HG02981 (cell line): ENCODE results near the gene CCDC74B.
"Not testable (repeated sequence)": the region's sequence is repeated elsewhere in the genome, so short reads cannot be mapped to it uniquely, and the experiment has no call there.

Experiments used
- ATAC-seq: cut with Tn5 transposase; IDR thresholded peaks from one replicate; pipeline ENCODE4 v1.9.1; 2021; ENCODE audit warnings: mild to moderate bottlenecking, moderate library complexity; ENCODE audit not compliant: unreplicated experiment

CCDC74B gene

DNA sequence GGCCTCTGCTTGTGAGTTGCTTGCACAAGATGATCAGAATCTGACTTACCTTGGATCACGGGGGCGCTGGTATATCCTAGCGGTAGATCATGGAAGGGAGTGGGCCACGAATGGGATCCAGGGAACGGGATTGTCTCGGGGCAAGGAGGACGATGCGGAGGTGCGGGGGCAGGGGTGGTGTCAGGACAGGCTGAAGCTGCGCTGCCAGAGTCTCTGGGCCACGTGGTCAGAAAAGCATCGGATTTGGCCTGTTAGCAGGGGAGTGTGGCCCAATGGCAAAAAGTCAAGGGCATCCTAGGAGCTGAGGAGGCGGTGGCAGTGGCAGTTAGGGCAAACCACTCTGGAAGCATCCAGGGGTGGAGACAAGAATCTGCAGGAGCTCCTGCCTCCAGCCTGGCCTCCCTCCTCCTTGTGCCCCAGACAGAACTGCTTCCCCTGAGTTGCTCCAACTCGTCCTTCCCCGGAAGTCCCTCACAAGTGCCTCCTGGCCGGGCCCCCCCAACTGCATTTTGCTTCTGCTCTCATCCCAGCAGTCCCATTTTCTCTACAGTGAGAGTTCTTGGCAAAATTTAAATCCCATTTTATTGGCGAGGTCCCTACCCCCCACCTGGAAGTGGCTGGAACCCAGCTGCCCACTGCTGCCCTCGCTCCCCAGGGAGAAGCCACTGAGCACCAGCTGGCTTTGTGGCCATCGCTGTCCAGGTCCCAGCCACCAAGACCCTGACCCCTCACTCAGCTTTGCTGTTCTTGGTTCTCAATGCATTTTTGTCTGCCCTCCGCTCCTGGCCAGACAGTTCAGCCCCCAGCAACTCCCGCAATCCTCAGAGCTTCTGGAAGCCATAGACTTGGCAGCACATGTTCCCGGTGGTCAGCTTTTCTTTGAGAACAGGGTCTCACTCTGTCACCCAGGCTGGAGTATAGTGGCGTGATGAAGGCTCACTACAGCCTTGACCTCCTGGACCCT, 5.6 kb upstream of the CCDC74B start:
- no peak for ATAC-seq

DNA sequence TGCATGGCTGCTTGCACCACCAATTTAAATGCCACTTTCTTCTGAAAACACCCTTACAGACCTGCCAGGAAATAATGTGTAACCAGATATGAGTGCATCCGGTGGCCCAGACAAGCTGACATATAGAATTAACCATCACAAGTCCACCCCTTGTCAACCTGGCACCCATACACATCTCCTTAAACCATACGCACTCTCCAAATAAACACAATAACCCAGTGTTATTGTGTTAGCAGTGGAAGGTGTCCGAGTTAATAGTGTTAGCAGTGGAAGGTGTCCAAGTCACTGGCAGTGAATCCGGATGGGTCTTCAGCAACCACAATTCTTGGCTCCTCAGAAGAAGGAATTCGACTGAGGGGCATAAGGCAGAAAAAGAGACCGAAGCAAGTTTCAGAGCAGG, 3.6 kb upstream of the CCDC74B start:
- not testable (repeated sequence) for ATAC-seq

DNA sequence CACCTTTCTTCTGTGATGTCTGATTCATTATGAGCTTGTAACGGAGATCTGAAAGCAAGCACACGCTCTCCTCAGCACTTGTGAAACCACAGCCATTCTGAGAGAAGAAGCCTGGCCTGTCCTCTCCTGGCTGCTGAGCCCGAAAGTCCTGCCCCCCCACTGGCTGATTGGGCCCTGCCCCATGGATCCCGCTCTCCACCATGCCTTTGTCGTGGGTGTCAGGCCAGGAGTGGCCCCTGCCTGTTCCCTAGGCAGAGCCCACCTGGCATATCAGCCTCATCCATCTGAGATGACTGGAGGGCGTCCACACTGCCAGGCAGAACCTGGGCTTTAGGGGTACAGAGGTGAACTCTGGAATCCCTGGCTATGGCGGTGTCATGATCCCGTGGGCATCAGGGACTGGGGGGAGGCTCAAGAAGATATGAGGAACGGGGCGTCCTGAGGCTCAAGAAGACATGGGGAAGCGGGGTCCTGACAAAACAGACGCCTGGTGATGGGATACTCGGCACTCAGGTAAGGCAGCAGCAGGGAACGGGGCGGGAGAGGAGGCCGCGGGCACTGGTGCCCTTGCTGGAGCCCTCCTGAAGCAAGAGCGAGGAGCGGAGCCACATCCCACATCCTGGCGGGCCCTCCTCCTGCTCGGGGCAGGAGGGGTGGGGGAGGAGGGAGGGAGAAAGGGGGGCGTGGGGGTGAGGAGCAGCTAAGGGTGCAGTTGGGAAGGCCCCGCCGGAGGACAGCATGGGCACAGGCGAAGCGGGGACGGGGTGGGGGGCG, 1.5 kb downstream of the CCDC74B start:
- ATAC-seq = not testable (repeated sequence)

DNA sequence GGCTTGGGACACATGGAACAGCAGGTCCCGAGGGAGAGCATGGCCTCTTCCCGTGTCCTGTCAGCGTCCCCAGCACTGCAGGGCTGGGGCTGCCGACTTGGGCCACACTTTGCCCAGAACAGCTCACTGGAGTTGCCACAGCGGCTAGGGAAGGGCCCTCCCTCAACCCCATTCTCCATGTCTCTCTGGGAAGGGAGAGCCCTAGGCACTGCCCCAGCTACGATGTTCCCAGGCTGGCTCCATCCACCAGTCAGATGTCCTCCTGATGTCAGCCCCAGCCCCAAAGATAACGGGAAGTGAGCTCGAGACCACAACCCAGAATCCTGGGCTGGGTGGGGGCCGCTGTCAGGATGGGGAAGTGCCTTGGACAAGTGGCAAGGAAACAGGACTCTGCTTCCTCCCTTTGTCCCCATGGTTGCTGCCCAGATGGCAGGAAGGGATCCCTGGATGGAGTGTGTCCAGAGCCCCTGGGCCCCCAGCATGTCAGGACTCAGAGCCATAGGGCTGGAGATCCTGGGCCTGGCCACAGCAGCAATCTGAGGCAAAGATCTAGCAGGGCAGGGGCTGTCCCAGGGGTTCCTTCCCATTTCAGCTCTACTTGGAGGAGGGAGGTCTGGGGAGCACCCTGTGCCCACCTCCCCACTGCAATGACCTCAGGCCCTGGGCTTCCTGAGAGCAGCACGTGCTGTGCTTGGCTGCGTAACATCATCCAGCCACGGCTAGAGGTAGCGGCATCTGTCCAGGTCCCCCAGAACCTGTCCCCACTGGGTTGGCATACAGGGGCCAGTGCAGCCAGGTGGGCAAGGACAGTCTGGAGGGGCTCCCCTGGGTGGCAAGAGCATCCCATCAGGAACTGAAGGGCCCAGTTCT, 2.3 kb downstream of the CCDC74B start:
- not testable (repeated sequence) for ATAC-seq

DNA sequence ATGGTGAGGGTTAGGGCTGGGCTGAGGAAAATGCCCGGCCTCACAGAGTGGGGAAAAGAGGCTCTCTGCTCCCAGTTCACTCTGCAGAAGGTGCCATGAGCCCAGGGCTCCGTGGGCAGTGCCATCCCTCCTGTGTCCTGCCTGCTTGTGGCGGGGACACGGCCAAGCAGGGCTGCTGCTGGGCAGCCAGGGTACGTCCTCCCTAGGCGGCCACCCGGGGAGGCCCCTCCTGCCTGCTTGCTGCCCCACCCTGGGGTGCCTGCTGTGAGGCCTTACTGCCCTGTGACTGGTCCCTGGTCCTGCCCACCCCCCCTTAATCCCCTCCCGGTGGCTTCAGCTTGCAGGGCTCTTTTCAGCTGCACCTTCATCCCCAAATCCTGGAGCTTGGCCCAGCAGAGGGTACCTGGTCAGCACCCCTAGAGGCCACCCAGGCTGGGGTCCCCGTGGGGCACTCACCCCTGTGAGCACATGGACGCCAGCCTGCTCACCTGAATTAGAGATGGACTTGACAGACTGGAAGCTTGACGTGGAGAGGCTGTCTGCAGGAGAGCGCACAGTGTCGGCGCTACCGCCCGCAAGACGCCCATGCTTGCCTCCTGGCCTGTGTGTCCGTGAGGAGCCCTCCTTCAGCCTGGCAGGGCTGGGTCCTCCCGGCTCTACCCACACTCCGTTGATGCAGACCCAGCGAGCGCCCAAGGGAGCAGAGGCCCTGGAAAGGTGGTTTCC, 3.1 kb downstream of the CCDC74B start:
- ATAC-seq = not testable (repeated sequence)

DNA sequence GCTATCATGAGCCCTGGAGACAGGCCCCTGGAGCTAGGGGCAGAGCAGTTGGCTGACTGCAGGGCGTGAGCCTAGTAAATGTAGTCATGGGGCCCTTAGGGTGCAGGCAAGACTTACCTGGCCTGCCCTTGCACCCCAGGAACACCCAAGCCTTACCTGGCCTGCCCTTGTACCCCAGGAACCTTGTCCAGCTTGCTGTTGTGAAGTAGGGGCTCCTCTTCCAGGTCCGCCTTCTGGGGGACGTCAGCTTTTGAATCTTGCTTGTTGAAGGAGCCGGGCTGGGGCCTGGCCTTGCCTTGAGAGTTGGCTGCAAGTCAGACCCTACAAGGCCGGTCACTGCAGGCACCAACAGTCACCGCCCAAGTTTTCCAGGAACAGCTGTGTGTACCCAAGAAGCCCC, 3.9 kb downstream of the CCDC74B start:
- ATAC-seq = not testable (repeated sequence)

DNA sequence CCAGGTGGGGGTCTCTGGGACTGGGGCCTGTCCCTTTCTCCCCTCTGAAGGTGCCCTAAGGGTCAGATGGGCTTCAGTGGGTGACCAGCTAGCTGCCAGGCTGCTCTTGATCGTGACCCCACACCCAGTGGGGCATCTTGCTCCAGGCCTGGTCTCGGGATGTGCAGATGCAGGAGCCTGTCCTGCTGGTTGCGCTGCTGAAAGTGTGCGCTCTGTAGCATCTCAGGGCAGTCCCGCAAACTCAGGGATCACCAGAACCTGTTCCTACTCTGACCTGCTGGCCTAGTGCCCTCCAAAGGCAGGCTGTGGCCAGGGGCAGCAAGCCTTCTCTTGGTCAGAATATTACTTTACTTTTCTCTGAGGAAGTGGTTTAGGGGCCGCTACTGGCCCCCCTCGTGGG, 4.4 kb downstream of the CCDC74B start:
- not testable (repeated sequence) for ATAC-seq

DNA sequence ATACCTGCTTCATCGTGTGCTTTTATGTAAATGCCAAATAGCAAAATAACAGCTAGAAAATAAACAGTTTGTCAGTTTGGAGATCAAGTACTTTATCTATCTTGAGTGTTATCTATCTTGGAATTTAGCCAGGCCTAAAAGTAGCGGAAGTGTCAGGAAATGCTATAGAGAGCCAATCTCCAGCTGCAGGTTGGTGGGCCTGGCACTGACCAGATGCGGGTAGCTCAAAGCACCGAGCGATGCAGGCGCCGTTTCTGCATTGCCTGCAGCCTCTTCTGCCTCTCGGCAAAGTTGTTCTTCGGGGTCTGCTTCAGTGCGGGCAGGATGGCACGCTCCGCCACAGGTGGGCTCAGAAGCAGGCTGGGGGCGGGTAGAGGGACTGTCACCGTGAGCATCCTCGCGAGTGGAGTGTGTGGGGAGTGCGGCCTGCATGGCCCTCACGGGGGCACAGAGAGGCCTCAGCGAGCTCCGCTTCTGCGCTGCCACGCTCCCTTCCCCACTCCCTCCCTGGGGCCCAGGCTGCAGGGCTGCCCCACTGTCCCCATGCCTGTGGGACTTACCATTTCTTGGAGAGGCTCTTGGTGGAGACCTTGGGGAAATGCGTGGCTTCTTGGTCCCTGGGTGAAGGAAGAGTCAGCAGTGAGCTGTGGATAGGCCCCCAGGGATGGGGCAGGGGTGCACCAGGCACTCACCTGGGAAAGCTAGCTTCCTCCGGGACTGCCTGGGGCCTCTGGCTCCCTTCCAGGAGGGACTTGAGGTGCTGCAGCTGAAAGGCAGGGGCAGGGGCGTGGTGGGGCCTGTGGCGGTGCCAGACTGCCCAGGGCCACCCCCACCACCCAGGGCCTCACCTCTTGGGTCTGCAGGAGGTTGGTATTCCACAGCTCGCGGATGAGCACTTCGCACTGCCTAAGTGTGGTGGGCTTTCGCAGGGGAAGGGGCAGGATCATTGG, 5.3 kb downstream of the CCDC74B start:
- ATAC-seq = not testable (repeated sequence)

DNA sequence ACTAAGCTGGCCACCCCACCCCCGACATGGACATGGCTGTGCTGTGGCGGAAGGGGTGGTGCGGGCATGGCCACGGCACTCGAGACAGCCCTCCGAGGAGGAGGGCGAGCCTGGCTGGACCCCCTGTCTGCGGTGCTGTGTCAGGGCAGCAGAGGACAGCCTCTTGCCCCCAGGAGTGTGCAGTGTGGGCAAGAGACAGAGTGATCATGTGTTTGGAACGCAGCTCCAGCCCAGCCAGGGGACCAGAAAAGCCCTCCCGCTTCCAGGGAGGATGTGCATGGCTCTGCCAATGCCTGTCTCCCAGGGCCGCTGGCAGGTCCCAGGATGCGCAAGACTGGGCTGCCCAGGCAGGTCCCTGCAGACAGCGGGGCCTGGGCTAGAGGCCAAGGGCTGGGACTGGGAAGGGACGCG, 6.1 kb downstream of the CCDC74B start:
- not testable (repeated sequence) for ATAC-seq

DNA sequence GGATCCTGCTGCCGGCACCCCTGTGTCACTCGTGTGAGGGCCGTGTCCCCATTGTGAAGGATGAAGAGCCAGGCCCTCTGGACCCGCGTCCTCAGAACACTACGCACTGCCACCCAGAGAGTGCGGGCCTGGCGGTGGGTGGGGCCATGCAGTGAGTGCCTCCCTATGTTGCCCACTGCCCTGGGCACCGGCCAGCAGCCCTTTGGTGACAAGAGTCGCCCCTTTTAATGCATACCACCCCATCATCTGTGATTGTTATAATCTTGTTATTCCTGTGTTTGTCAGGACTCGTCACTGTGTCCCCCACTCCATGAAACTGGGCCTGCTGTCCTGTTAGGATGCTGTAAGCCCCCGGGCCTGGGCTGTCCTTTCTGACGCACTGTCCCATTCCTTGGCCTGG, 6.6 kb downstream of the CCDC74B start:
- ATAC-seq = not testable (repeated sequence)

DNA sequence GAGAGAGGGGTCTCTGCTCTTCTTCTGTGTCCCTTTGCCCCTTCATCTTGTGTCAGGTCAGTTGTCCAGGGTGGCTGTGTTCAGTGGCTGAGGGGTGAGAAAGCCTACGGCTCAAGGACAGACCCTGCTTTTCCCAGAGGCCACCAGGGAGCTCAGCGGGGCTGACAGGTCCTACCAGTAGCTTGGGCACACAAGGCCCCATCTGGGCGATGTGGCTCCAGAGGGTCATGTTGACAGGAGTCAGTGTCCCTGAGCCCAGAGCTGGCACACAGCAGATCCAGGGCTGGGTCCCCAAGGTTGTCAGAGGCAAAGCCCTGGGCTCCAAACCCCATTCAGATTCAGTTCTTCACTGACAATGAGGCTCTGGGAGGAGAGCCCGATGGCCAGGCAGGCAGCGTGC, 7.8 kb downstream of the CCDC74B start:
- ATAC-seq = not testable (repeated sequence)

DNA sequence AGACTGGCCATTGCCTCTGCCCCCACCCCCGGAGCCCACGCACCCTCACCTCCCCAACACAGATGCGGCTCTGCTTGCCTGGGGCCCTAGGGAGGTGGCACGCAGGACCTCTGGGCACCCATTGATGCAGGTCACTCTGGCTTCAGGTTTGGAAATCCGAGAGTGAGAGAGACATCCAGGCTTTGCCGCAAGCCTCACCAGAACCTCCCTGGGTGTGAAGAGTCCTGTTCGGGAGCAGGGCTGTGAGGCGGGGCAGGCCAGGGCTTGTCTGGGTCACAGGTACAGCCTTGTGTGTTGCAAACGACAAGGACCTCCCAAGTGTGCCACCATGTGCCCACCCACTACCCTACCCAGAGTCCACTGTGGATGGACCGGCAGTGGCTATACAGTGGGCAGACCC, 8.4 kb downstream of the CCDC74B start:
- ATAC-seq = not testable (repeated sequence)

DNA sequence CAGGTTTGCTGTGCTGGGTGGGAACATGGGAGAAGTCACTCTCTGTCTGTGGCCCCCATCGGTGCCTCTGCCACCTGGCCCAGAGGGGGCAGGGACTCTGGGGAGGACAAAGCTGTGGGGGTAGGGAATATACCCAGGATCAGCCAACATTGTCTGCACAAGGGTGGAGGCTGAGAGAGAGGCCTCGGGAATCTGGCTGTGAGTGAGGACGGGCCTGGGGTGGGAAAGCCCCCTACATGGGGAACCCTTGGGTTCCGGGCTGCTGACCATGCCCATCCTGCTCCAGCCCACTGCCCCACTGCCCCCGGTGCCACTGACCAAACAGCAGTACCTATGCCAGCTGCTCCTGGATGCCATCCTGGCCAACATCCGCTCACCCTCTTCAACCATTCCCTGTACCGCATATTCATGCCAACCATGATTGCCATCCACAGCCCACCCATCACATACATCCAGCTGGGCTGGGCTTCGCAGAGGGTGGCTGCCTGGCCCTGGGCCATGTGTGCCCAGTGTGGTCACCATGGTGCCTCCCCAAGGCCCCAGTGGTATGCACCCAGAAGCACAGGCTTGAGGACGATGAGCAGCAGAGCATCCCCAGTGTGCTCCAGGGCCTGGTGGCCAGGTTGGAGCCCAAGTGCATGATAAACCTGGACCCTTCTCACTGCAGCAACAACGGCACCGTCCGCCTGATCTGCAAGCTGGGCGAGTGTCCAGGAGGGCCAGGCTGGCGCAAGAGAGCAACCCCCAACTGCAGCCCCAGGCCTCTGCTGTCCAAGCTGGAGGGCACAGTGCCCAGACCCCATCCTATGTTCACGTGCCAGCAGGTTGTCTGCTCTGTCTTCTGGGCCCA, 9.0 kb downstream of the CCDC74B start:
- ATAC-seq = no peak

DNA sequence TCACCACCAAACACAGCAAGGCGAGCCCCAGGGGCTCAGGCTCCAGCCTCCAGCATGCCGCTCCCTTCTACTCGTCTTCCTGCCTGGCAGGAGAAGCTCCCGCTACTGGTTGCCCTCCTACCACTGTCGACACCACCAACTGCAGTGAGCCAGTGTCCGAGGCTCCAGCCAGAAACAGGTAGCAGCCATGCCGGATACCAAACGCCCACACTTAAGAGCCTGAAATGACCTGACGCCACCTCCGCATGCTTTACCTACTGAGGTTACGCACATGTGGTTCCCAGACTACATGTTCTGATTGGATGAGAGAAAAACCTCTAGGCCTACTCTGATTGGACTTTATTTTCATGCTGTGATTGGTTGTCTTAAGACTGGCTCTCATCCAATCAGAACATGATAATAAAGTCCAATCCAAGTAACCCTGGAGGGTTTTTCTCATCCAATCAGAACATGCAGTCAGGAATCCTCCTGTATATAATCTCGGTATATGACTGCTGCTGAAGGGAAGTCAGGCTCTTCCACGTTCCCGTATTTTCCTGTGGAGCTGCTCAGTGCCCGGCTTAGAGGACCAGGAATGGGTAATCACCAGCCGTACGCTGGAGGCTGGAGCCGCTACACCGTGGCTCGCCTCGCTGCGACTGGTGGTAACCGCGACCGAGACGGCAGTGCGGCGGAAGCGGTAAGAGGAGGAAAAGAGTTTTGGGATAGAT, 15.6 kb downstream of the CCDC74B start, which contains the start of gene POTEF:
Gene POTEF, minus strand, starts transcription at position 103 of the 710 bp plus-strand sequence. CDS start 8,707 bp downstream, outside the sequence.
- not testable (repeated sequence) for ATAC-seq

DNA sequence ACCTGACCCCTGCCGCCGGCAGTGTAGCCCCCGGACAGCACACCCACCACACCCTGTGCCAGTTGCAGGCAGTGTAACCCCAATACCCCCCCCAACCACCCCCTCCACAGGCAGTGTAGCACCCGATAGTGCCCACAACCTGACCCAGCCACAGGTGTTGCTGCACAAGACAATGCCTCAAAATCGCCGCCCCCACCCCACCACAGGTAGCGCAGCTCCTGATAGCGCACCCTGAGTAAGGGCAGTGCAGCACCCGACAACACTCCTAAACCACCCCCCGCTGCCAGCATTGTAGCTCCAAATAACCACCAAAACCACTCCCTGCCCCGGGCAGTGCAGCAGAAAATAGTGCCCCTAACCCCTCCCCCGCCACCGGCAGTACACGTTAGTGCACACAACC, 16.4 kb downstream of the CCDC74B start:
- ATAC-seq = not testable (repeated sequence)

DNA sequence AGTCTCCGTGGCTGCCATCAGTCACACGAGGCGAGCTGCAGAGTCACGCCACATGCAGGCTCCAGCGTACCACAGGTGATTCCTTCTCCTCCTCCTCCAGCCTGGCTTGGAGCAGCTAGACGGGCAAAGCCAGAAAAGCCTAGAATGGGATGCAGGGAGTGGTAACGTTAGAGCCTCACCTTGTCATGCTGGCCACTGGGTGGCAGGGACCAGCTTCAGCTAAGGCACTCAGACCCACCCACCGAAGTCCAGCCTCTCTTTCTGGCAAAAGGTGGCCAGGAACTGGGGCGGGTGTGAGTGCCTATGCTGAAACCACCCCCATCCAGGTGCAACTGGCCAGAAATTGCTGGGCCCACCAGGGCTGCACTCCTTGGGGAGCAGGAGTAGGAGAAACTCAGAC, 17.2 kb downstream of the CCDC74B start:
- not testable (repeated sequence) for ATAC-seq

DNA sequence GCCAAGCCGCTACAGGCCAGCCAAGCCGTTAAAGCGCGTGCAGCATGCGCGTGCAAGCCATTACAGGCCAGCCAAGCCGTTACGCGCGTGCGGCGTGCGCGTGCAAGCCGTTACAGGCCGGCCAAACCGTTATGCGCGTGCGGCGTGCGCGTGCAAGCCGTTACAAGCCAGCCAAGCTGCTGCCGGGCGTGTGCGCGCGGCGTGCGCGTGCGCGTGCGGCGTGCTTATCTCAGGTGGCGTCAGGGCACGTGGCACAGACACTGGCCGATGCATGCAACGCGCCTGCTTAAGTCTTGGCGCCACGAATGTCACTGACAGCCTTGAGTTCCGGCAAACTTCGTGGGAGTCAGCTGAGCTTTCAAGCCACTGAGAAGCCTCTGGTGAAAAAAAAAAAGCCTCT, 24.0 kb downstream of the CCDC74B start:
- not testable (repeated sequence) for ATAC-seq
